HepG2 (cell line): ENCODE measurements around the gene MFSD2A. TPM values are rescaled to one million over a fixed set of nuclear protein-coding genes. Genes with fewer than 3 reads are reported as not detected.

Experiments used
- ATAC-seq: fragments of 200-7000 bp; cut with Tn5 transposase; 3 replicates; pipeline ENCODE4 v1.9.1; 2020; ENCODE audit warnings: mild to moderate bottlenecking, moderate library complexity
- BruUV-seq: library from RNA; stranded (reverse); fragments of 400-500 nt; replicated peaks from 2 replicates; lab custom pipeline; 2021; lab: Mats Ljungman, UMichigan
- CTCF ChIA-PET: fragments of 300-600 bp; formaldehyde crosslinking; extraction: SDS; loops from one replicate; lab custom pipeline; 2021; ENCODE audit warnings: low total read pairs, inconsistent platforms, low intra/inter-chr PET ratio; lab: Yijun Ruan, JAX
- POLR2A ChIA-PET: fragments of 350-600 bp; sonication (Branson Sonifier 250); formaldehyde crosslinking; loops from one replicate; lab custom pipeline; 2020; ENCODE audit warnings: antibody characterized with exemption, inconsistent platforms; lab: Yijun Ruan, JAX
- DNase-seq: peaks from one replicate; pipeline ENCODE4 v3.0.0-alpha.2; 2015; ENCODE audit warnings: low spot score
- FAIRE-seq: peaks from 3 replicates; lab custom pipeline; 2011; peaks lifted over from hg19 to GRCh38; lab: Jason Lieb, UNC
- H2AFZ ChIP-seq: one replicate; pipeline ENCODE4 v1.6.1; 2011; ENCODE audit warnings: low read length, inconsistent platforms
- H3K27ac ChIP-seq: fragments of 300-600 bp; 3 replicates; pipeline ENCODE4 v1.8.0; 2011; ENCODE audit warnings: mixed run types, mild to moderate bottlenecking, mixed read lengths, low read length, inconsistent platforms; ENCODE audit not compliant: insufficient read depth; ENCODE audit errors: extremely low read length
- H3K27me3 ChIP-seq, 2 experiments: fragments of 200-600 bp in 1 of 2; 2 replicates in 1 of 2; 3 replicates in 1 of 2; pipeline versions ENCODE4 v1.6.0 to v1.8.0; 2011; ENCODE audit warnings: low read length in 2 of 2, mild to moderate bottlenecking in 2 of 2, moderate library complexity in 2 of 2, inconsistent platforms in 1 of 2; ENCODE audit not compliant: insufficient read depth in 2 of 2, control insufficient read depth in 1 of 2
- H3K36me3 ChIP-seq, 2 experiments: fragments of 200-600 bp in 1 of 2; replicated peaks in 1 of 2; 2 replicates in 1 of 2; 3 replicates in 1 of 2; pipeline versions ENCODE4 v1.5.1 to v1.8.0; 2011; ENCODE audit warnings: low read length in 2 of 2, inconsistent platforms in 1 of 2; ENCODE audit not compliant: insufficient read depth in 2 of 2, control insufficient read depth in 1 of 2
- H3K4me1 ChIP-seq: 2 replicates; pipeline ENCODE4 v1.5.1; 2012; ENCODE audit warnings: low read length, inconsistent platforms; ENCODE audit not compliant: insufficient read depth
- H3K4me2 ChIP-seq: 2 replicates; pipeline ENCODE4 v1.6.0; 2011; ENCODE audit warnings: low read depth, low read length, inconsistent platforms
- H3K4me3 ChIP-seq, 3 experiments: fragments of 200-600 bp in 1 of 3; sonication (generic), shearing (Covaris generic) in 1 of 3; replicated peaks in 1 of 3; 2 replicates each; pipeline ENCODE4 v1.5.1; 2011 to 2016; ENCODE audit warnings: low read length in 3 of 3, inconsistent platforms in 2 of 3, low read depth in 2 of 3, mild to moderate bottlenecking in 2 of 3, control low read depth in 1 of 3, mixed read lengths in 1 of 3; ENCODE audit not compliant: insufficient read depth in 1 of 3
- H3K79me2 ChIP-seq: one replicate; pipeline ENCODE4 v1.6.1; 2011; ENCODE audit warnings: low read length, inconsistent platforms; ENCODE audit not compliant: insufficient read depth
- H3K9ac ChIP-seq: 2 replicates; pipeline ENCODE4 v1.6.0; 2011; ENCODE audit warnings: mild to moderate bottlenecking, low read depth, low read length, inconsistent platforms; ENCODE audit not compliant: insufficient read depth
- H3K9me3 ChIP-seq: 2 replicates; pipeline ENCODE4 v1.5.1; 2012; ENCODE audit warnings: mild to moderate bottlenecking, low read length
- H4K20me1 ChIP-seq: 2 replicates; pipeline ENCODE4 v1.6.0; 2011; ENCODE audit warnings: inconsistent platforms, mild to moderate bottlenecking, low read length, moderate library complexity; ENCODE audit not compliant: insufficient read depth
- CEBPG ChIP-seq: IDR thresholded peaks from 2 replicates; pipeline ENCODE4 v1.6.1; 2016
- ELF3 ChIP-seq: IDR thresholded peaks from 2 replicates; pipeline ENCODE4 v1.6.1; 2016; ENCODE audit warnings: missing genetic modification reagents, missing compliant biosample characterization
- FOXO4 ChIP-seq: sonication (generic); formaldehyde crosslinking; conservative IDR thresholded peaks from 2 replicates; pipeline ENCODE4 v1.8.1; 2023; ENCODE audit warnings: missing genetic modification reagents
- LBX2 ChIP-seq: sonication (generic); formaldehyde crosslinking; IDR thresholded peaks from 2 replicates; pipeline ENCODE4 v1.5.0; 2020; ENCODE audit warnings: missing genetic modification reagents, mild to moderate bottlenecking, borderline replicate concordance
- NFAT5 ChIP-seq: sonication (generic); formaldehyde crosslinking; IDR thresholded peaks from 2 replicates; pipeline ENCODE4 v1.4.0; 2020; ENCODE audit warnings: missing genetic modification reagents
- PRPF4 ChIP-seq: fragments of 200-400 bp; formaldehyde crosslinking; IDR thresholded peaks from 2 replicates; pipeline ENCODE4 v1.6.1; 2016; ENCODE audit warnings: low read length, low read depth; ENCODE audit not compliant: poor library complexity, severe bottlenecking
- ZC3H13 ChIP-seq: sonication (generic); formaldehyde crosslinking; IDR thresholded peaks from 2 replicates; pipeline ENCODE4 v1.8.1; 2023; ENCODE audit warnings: mild to moderate bottlenecking, missing genetic modification reagents, moderate library complexity
- ZNF383 ChIP-seq: sonication (generic); formaldehyde crosslinking; IDR thresholded peaks from 2 replicates; pipeline ENCODE4 v1.4.0; 2020; ENCODE audit warnings: missing genetic modification reagents, mild to moderate bottlenecking, borderline replicate concordance
- ZNF552 ChIP-seq: sonication (generic); formaldehyde crosslinking; IDR thresholded peaks from 2 replicates; pipeline ENCODE4 v1.9.0; 2022; ENCODE audit warnings: missing genetic modification reagents, mild to moderate bottlenecking, borderline replicate concordance
- ZNF589 ChIP-seq: sonication (generic); formaldehyde crosslinking; conservative IDR thresholded peaks from 2 replicates; pipeline ENCODE4 v1.8.0; 2022; ENCODE audit warnings: mild to moderate bottlenecking, moderate library complexity, missing genetic modification reagents
- ZNF709 ChIP-seq: sonication (generic); formaldehyde crosslinking; IDR thresholded peaks from 2 replicates; pipeline ENCODE4 v1.5.0; 2020; ENCODE audit warnings: mild to moderate bottlenecking, missing genetic modification reagents
- ZNF720 ChIP-seq: sonication (generic); formaldehyde crosslinking; IDR thresholded peaks from 2 replicates; pipeline ENCODE4 v1.4.0; 2020; ENCODE audit warnings: missing genetic modification reagents
- ZNF782 ChIP-seq: sonication (generic); formaldehyde crosslinking; IDR thresholded peaks from 2 replicates; pipeline ENCODE4 v1.4.0; 2020; ENCODE audit warnings: missing genetic modification reagents, mild to moderate bottlenecking, borderline replicate concordance
- ZSCAN21 ChIP-seq: sonication (generic); formaldehyde crosslinking; IDR thresholded peaks from 2 replicates; pipeline ENCODE4 v1.8.0; 2022; ENCODE audit warnings: mild to moderate bottlenecking, missing genetic modification reagents, moderate library complexity, borderline replicate concordance
- WGBS: methylation state at CpG from one replicate; pipeline ENCODE4 v1.1.6; 2017; ENCODE audit warnings: low lambda C conversion rate; 5-methylcytosine and 5-hydroxymethylcytosine counted together
- in situ Hi-C: cut with HindIII; loops from 2 replicates; pipeline ENCODE4 v1.10.0; 2017; ENCODE audit warnings: low pct_unique_long_range_greater_than_20kb; ENCODE audit not compliant: extremely low pct_ligation_motif_present
- intact Hi-C: fragments of 100-400 bp; cut with micrococcal nuclease; formaldehyde crosslinking; loops from one replicate; pipeline ENCODE4 v1.10.0; 2022; ENCODE audit not compliant: unreplicated experiment
- polyA plus RNA-seq, 8 experiments: library from polyadenylated mRNA; depleted of rRNA in 3 of 8; stranded (reverse) in 7 of 8; unstranded in 1 of 8; fragments of >200 nt; fragmentation: Illumina TruSeq in 4 of 8; extraction: Trizol in 4 of 8; gene quantifications; 2 replicates each; pipeline versions ENCODE4 v1.2.1 to v1.2.3, GENCODE V29; 2011 to 2016; ENCODE audit warnings: low read depth in 4 of 8, missing spikeins in 1 of 8, mixed read lengths in 1 of 8; ENCODE audit not compliant: insufficient read depth in 1 of 8
- total RNA-seq, 5 experiments: library from RNA; depleted of rRNA; stranded (reverse); fragments of >200 nt; fragmentation: Illumina TruSeq; extraction: Trizol; gene quantifications; 2 replicates each; pipeline ENCODE4 v1.2.3, GENCODE V29; 2016; ENCODE audit warnings: low read depth in 1 of 5

The MFSD2A gene
- total and polyA plus RNA-seq, 2 of the 13 experiments (the other 11 are each of a cell fraction or from before 2014, with no cell fraction given): 0.08 TPM; not detected in 1

- Histone ChIP-seq H3K79me2 (no peaks in the 10 kb centered on the region), H3K27ac (no peak overlapping the region), H3K27me3 (no peaks in the 10 kb centered on the region), H3K9ac (no peak overlapping the region), H4K20me1 (no peaks in the 10 kb centered on the region), H3K36me3 (no peaks in the 10 kb centered on the region), H3K9me3 (no peaks in the 10 kb centered on the region), H3K4me1 (no peaks in the 10 kb centered on the region), H3K4me2 (no peak overlapping the region), H2AFZ (no peak overlapping the region), H3K4me3 (no peak overlapping the region)
- in situ Hi-C loops: no loop called here
- ChIA-PET POLR2A (no interaction called here), CTCF (no interaction called here)
- FAIRE-seq (no peak), ATAC-seq (no peak), DNase-seq (no peak)
- intact Hi-C loops: no loop called here
- BruUV-seq: no TSS peak
- 52% methylated on average over 3 of the region's 3 CpGs for WGBS
- TF ChIP-seq ZNF383 (CRISPR knock-in tag) (no peak), CEBPG (CRISPR knock-in tag) (no peak), ZNF589 (no peak), NFAT5 (CRISPR knock-in tag) (no peak), ZNF552 (CRISPR knock-in tag) (no peak), ZC3H13 (no peak), ZSCAN21 (CRISPR knock-in tag) (no peak), ZNF720 (CRISPR knock-in tag) (no peak), FOXO4 (CRISPR knock-in tag) (no peak), ZNF782 (no peak), LBX2 (CRISPR knock-in tag) (no peak), PRPF4 (no peak), ELF3 (CRISPR knock-in tag) (no peak), ZNF709 (CRISPR knock-in tag) (no peak)
Measured at GRCh38 chr1:40011198-40011597, 56.3 kb downstream of the MFSD2A start.
